IMR-90 (cell line): Measurements from ENCODE around the gene PXK. TPM values are rescaled to one million over a fixed set of nuclear protein-coding genes. Genes with fewer than 3 reads are reported as not detected.

Experiments
- ATAC-seq: fragments of 200-7000 bp; cut with Tn5 transposase; 2 replicates; pipeline ENCODE4 v1.9.1; 2020; ENCODE audit warnings: low read depth, mild to moderate bottlenecking, moderate library complexity
- BruUV-seq: library from RNA; stranded (reverse); fragments of 400-500 nt; replicated peaks from 2 replicates; lab custom pipeline; 2021; lab: Mats Ljungman, UMichigan
- CTCF ChIA-PET: fragments of 300-600 bp; formaldehyde crosslinking; extraction: SDS; loops from one replicate; lab custom pipeline; 2021; ENCODE audit warnings: antibody characterized with exemption; lab: Yijun Ruan, JAX
- POLR2A ChIA-PET: fragments of 300-600 bp; sonication (Branson Sonifier 250); formaldehyde crosslinking; loops from one replicate; lab custom pipeline; 2022; ENCODE audit warnings: antibody characterized with exemption; ENCODE audit not compliant: unreplicated experiment; lab: Charles Lee
- DNase-seq: peaks from one replicate; pipeline ENCODE4 v3.0.0; 2013
- H2AFZ ChIP-seq: replicated peaks from 2 replicates; pipeline ENCODE3; 2013; ENCODE audit warnings: low read length, mild to moderate bottlenecking; ENCODE audit not compliant: poor library complexity
- H2AK5ac ChIP-seq: 2 replicates; pipeline ENCODE4 v1.6.1; 2013; ENCODE audit warnings: low read depth, low read length, inconsistent platforms
- H2AK9ac ChIP-seq: replicated peaks from 2 replicates; pipeline ENCODE3; 2013; ENCODE audit warnings: mild to moderate bottlenecking, low read depth, low read length, moderate library complexity; ENCODE audit not compliant: poor library complexity
- H2BK120ac ChIP-seq: 2 replicates; pipeline ENCODE4 v1.6.1; 2013; ENCODE audit warnings: low read depth, low read length, inconsistent platforms
- H2BK15ac ChIP-seq: 3 replicates; pipeline ENCODE4 v1.6.1; 2013; ENCODE audit warnings: low read depth, low read length, inconsistent platforms
- H2BK20ac ChIP-seq: 2 replicates; pipeline ENCODE4 v1.6.1; 2013; ENCODE audit warnings: low read depth, mild to moderate bottlenecking, inconsistent platforms, low read length, moderate library complexity
- H2BK5ac ChIP-seq: 2 replicates; pipeline ENCODE4 v1.6.1; 2013; ENCODE audit warnings: mild to moderate bottlenecking, low read depth, low read length, inconsistent platforms; ENCODE audit not compliant: poor library complexity, severe bottlenecking
- H3K14ac ChIP-seq: replicated peaks from 2 replicates; pipeline ENCODE4 v1.6.1; 2013; ENCODE audit warnings: low read depth, low read length, inconsistent platforms
- H3K18ac ChIP-seq: 2 replicates; pipeline ENCODE4 v1.6.1; 2013; ENCODE audit warnings: low read depth, low read length, control low read depth
- H3K23ac ChIP-seq: 2 replicates; pipeline ENCODE4 v1.6.1; 2013; ENCODE audit warnings: low read depth, low read length, inconsistent platforms
- H3K27ac ChIP-seq: 2 replicates; pipeline ENCODE4 v1.5.1; 2013; ENCODE audit warnings: mild to moderate bottlenecking, control low read depth, low read length; ENCODE audit not compliant: insufficient read depth
- H3K27me3 ChIP-seq: 2 replicates; pipeline ENCODE4 v1.6.1; 2013; ENCODE audit warnings: low read length; ENCODE audit not compliant: control insufficient read depth, insufficient read depth
- H3K36me3 ChIP-seq: 2 replicates; pipeline ENCODE4 v1.6.1; 2013; ENCODE audit warnings: low read length, mixed read lengths; ENCODE audit not compliant: control insufficient read depth, insufficient read depth
- H3K4ac ChIP-seq: 2 replicates; pipeline ENCODE4 v1.6.1; 2013; ENCODE audit warnings: low read depth, low read length, inconsistent platforms
- H3K4me1 ChIP-seq: 2 replicates; pipeline ENCODE4 v1.6.1; 2013; ENCODE audit warnings: low read length, mixed read lengths; ENCODE audit not compliant: control insufficient read depth, insufficient read depth
- H3K4me2 ChIP-seq: 2 replicates; pipeline ENCODE4 v1.6.1; 2013; ENCODE audit warnings: low read depth, mild to moderate bottlenecking, control low read depth, low read length, moderate library complexity
- H3K4me3 ChIP-seq: 2 replicates; pipeline ENCODE4 v1.5.1; 2013; ENCODE audit warnings: low read depth, mild to moderate bottlenecking, control low read depth, low read length, moderate library complexity; ENCODE audit not compliant: insufficient read depth
- H3K56ac ChIP-seq: 2 replicates; pipeline ENCODE4 v1.6.1; 2013; ENCODE audit warnings: low read length, inconsistent platforms; ENCODE audit not compliant: insufficient read depth; ENCODE audit errors: extremely low read depth
- H3K79me1 ChIP-seq, 2 experiments: 2 replicates each; pipeline ENCODE4 v1.6.1; 2013; ENCODE audit warnings: low read length in 2 of 2, inconsistent platforms in 1 of 2, low read depth in 1 of 2
- H3K9ac ChIP-seq: 2 replicates; pipeline ENCODE4 v1.6.1; 2013; ENCODE audit warnings: low read depth, low read length, control low read depth
- H3K9me1 ChIP-seq: 2 replicates; pipeline ENCODE4 v1.6.1; 2013; ENCODE audit warnings: low read length, inconsistent platforms; ENCODE audit not compliant: insufficient read depth
- H3K9me3 ChIP-seq: 2 replicates; pipeline ENCODE4 v1.6.1; 2013; ENCODE audit warnings: low read length; ENCODE audit not compliant: control insufficient read depth, insufficient read depth
- H4K20me1 ChIP-seq: 2 replicates; pipeline ENCODE4 v1.6.1; 2013; ENCODE audit warnings: low read length, inconsistent platforms; ENCODE audit not compliant: insufficient read depth
- H4K5ac ChIP-seq: 2 replicates; pipeline ENCODE4 v1.6.1; 2013; ENCODE audit warnings: mild to moderate bottlenecking, low read depth, low read length, control low read depth
- H4K8ac ChIP-seq, 2 experiments: 2 replicates each; pipeline ENCODE4 v1.6.1; 2013; ENCODE audit warnings: low read depth in 2 of 2, low read length in 2 of 2, control low read depth in 1 of 2, inconsistent platforms in 1 of 2
- H4K91ac ChIP-seq: 2 replicates; pipeline ENCODE4 v1.6.1; 2013; ENCODE audit warnings: low read depth, low read length, inconsistent platforms; ENCODE audit not compliant: insufficient read depth
- BHLHE40 ChIP-seq: fragments of 150-350 bp; IDR thresholded peaks from 2 replicates; pipeline ENCODE4 v1.6.1; 2016; ENCODE audit warnings: mild to moderate bottlenecking, low read depth, low read length
- ELK1 ChIP-seq: fragments of 150-350 bp; IDR thresholded peaks from 2 replicates; pipeline ENCODE4 v1.6.1; 2016; ENCODE audit warnings: low read depth, mild to moderate bottlenecking, low read length, moderate library complexity, borderline replicate concordance
- MAZ ChIP-seq: IDR thresholded peaks from 2 replicates; pipeline ENCODE4 v1.6.1; 2012; ENCODE audit warnings: low read depth, mild to moderate bottlenecking, low read length, improper control_type of control experiment, moderate library complexity, borderline replicate concordance
- MXI1 ChIP-seq: IDR thresholded peaks from 2 replicates; pipeline ENCODE4 v1.6.1; 2012; ENCODE audit warnings: low read depth, mild to moderate bottlenecking, low read length, moderate library complexity, borderline replicate concordance
- POLR2A ChIP-seq: IDR thresholded peaks from 2 replicates; pipeline ENCODE4 v1.6.1; 2012; ENCODE audit warnings: mild to moderate bottlenecking, low read depth, low read length
- RAD21 ChIP-seq: IDR thresholded peaks from 2 replicates; pipeline ENCODE4 v1.6.1; 2012; ENCODE audit warnings: low read length, improper control_type of control experiment
- RCOR1 ChIP-seq: IDR thresholded peaks from 2 replicates; pipeline ENCODE4 v1.6.1; 2012; ENCODE audit warnings: mild to moderate bottlenecking, low read length, improper control_type of control experiment; ENCODE audit not compliant: insufficient replicate concordance
- RFX5 ChIP-seq: IDR thresholded peaks from 2 replicates; pipeline ENCODE4 v1.8.0; 2012; ENCODE audit warnings: low read depth, mild to moderate bottlenecking, low read length, moderate library complexity
- WGBS, 2 experiments: methylation state at CpG; one replicate each; pipeline versions ENCODE4 v1.1.5 to v1.1.7; 2013; ENCODE audit warnings: missing lambda C conversion rate in 2 of 2; ENCODE audit not compliant: insufficient read length in 1 of 2; ENCODE audit errors: extremely low coverage in 2 of 2; 5-methylcytosine and 5-hydroxymethylcytosine counted together
- dilution Hi-C: fragments of 300-500 bp; cut with HindIII; formaldehyde crosslinking; loops from one replicate; pipeline ENCODE4 v1.14.3; 2018; ENCODE audit warnings: low sequenced_read_pairs; ENCODE audit not compliant: unreplicated experiment
- in situ Hi-C: fragments of 300-500 bp; cut with MboI; formaldehyde crosslinking; loops from 3 replicates; pipeline ENCODE4 v1.14.3; 2019; ENCODE audit warnings: low sequenced_read_pairs, inconsistent platforms, mixed read lengths
- intact Hi-C: fragments of 100-400 bp; cut with micrococcal nuclease; formaldehyde crosslinking; loops from 2 replicates; pipeline ENCODE4 v1.10.0; 2022
- polyA plus RNA-seq, 3 experiments: library from polyadenylated mRNA; depleted of rRNA; stranded (reverse); fragments of >200 nt; gene quantifications; 2 replicates each; pipeline ENCODE4 v1.2.3, GENCODE V29; 2012; ENCODE audit warnings: low replicate concordance in 1 of 3
- total RNA-seq: library from RNA; depleted of rRNA; stranded (reverse); fragments of >200 nt; gene quantifications from 2 replicates; pipeline ENCODE4 v1.2.3, GENCODE V29; 2012
- TF ChIP-seq, protein P1 (sequence below): fragments of 150-350 bp; IDR thresholded peaks from 2 replicates; pipeline ENCODE4 v1.6.1; 2017; ENCODE audit warnings: mild to moderate bottlenecking, antibody characterized with exemption, low read length, low read depth

The PXK gene
- total and polyA plus RNA-seq, 2 of the 4 experiments (the other 2 are of a cell fraction) = 14.3 to 17.7 TPM

DNA sequence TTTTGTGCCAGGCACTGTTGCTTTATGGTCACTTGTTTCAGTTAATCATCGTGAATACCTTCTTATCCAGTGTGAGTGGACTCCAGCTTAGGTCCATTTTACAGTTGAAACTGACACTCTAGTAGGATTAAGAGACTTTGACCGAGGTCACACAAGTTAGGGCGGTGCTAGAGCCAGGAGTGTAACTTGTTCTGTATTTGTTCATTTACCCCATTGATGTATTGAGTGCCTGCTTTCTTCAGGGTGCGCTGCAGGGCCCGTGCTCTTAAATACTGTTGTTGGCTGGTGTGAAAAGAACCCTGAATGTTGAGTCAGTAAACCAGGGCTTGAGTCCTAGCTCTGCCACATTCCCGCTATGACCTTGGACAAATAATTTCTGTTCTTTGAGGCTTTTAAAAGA lies 85.5 kb downstream of the PXK start:
- H2AFZ ChIP-seq = no peak overlapping the region
- no peak overlapping the region for H3K56ac ChIP-seq
- no peaks in the 10 kb centered on the region for H3K9me3 ChIP-seq
- no peak overlapping the region for H2BK15ac ChIP-seq
- H2AK5ac ChIP-seq = no peak overlapping the region
- H3K4me3 ChIP-seq = no peak overlapping the region
- H3K27ac ChIP-seq = no peak overlapping the region
- H3K9ac ChIP-seq = no peak overlapping the region
- dilution Hi-C loops (no loop called here), intact Hi-C loops (no loop called here), in situ Hi-C loops (loop anchor here (25.0 kb wide), 1 partner anchor 231 kb away; no protein-coding TSS in a partner anchor)
- peaks cover 0 to 12% of the 10 kb centered on the region in 2 experiments; a peak in 2 of 4 replicates for H3K79me1 ChIP-seq
- H3K4me1 ChIP-seq = peaks cover 4% of the 10 kb centered on the region
- H3K4ac ChIP-seq = no peak overlapping the region
- no peak overlapping the region for H2BK5ac ChIP-seq
- 90% methylated on average over 2 of the region's 6 CpGs; no CpG with 5 or more reads in 1 of the 2 experiments for WGBS, 2 experiments
- no peak overlapping the region for H3K4me2 ChIP-seq
- TF ChIP-seq BHLHE40 (no peak), RFX5 (no peak), RCOR1 (no peak), POLR2A (no peak), ELK1 (no peak), MXI1 (no peak), RAD21 (no peak), MAZ (no peak)
- TF ChIP-seq, protein P1, sequence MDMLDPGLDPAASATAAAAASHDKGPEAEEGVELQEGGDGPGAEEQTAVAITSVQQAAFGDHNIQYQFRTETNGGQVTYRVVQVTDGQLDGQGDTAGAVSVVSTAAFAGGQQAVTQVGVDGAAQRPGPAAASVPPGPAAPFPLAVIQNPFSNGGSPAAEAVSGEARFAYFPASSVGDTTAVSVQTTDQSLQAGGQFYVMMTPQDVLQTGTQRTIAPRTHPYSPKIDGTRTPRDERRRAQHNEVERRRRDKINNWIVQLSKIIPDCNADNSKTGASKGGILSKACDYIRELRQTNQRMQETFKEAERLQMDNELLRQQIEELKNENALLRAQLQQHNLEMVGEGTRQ = no peak
- H3K9me1 ChIP-seq = peaks cover 3% of the 10 kb centered on the region; the same call in 1 of the 2 replicates
- H2BK120ac ChIP-seq = no peak overlapping the region
- ATAC-seq (no peak), DNase-seq (no peak)
- ChIA-PET POLR2A (no interaction called here), CTCF (no interaction called here)
- H4K20me1 ChIP-seq = no peaks in the 10 kb centered on the region
- no peak overlapping the region for H4K91ac ChIP-seq
- H3K23ac ChIP-seq = no peak overlapping the region
- H3K36me3 ChIP-seq = peaks cover 45% of the 10 kb centered on the region; the same call in 1 of the 2 replicates
- H3K27me3 ChIP-seq = no peaks in the 10 kb centered on the region
- H3K14ac ChIP-seq = no peak overlapping the region
- no peak overlapping the region for H4K8ac ChIP-seq
- no peak overlapping the region for H2BK20ac ChIP-seq
- H3K18ac ChIP-seq = no peak overlapping the region
- H4K5ac ChIP-seq = no peak overlapping the region
- BruUV-seq = no TSS peak
- H2AK9ac ChIP-seq = no peak overlapping the region
